GM21526 (cell line): Measurements from ENCODE around the gene TRAF3.
"Not testable (repeated sequence)": the region's sequence is repeated elsewhere in the genome, so short reads cannot be mapped to it uniquely, and the experiment has no call there.

ENCODE experiments used
- ATAC-seq: cut with Tn5 transposase; IDR thresholded peaks from one replicate; pipeline ENCODE4 v1.9.1; 2021; ENCODE audit warnings: moderate library complexity; ENCODE audit not compliant: unreplicated experiment, low FRiP score

The TRAF3 gene

GRCh38 chr14:102826751-102827675 is 49.8 kb downstream of the TRAF3 start:
- no peak for ATAC-seq

DNA sequence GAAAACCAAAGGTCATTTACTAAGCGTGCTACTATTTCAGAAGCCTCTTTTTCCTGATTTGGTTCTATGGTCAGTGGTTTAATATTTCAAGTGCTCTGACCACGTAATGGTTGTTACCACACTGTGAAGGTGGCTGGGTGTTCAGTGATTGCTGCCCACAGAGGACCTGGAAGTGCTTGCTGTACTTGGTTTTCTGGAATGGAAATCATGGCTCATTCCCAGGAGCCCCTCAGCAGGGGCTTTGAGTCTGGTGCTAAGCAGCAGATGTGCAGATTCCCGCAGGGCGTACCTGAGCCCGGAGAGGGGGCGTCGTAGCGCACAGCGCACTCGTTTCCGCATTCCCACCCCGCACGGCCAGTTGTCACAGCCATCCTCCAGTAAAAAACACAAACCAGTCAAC is 50.5 kb downstream of the TRAF3 start:
- no peak for ATAC-seq

DNA sequence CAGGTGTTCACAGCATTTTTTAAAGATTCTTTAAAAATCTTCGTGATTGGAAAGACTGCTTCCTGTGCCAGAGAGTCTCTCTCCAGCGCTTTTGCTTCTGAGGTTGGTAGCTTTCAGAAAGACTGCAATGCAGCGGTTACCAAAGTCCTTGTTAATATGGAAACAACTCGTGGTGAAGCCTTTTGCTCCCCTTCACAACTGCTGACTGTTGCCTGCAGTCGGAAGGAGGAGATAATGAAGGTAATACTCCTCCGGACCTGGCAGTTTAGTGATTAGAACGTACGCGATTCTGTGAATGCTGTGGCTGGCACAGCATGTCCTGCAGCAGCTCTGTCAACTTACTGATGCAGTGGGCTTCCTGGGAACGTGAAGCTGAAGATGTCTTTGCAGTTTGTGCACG is 50.9 kb downstream of the TRAF3 start:
- ATAC-seq, result no peak

DNA sequence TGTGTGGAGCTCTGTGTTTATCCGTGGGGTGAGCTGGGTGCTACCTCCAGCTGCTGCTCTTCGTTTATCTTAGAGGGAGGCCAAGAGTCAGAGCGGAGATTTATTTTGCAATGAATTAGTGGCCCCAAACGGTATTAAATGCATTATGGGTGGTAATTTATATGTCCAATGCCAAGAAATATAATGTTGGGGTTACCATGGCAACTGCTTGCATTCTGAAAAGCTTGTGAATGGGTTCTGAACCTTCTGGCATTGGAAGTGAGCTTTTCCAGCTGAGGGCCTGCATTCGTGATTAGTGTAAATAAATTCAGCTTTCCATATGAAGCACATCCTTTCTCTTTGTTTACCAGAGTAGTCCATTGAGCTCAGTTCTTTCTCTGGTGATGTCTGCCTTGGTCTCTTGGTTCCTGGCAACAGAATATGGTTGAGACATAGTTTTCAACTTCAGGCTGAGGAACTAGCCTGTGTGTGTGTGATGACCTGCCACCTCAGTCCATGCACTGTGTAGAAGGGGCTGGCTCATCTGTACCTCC is 51.8 kb downstream of the TRAF3 start:
- no peak for ATAC-seq

DNA sequence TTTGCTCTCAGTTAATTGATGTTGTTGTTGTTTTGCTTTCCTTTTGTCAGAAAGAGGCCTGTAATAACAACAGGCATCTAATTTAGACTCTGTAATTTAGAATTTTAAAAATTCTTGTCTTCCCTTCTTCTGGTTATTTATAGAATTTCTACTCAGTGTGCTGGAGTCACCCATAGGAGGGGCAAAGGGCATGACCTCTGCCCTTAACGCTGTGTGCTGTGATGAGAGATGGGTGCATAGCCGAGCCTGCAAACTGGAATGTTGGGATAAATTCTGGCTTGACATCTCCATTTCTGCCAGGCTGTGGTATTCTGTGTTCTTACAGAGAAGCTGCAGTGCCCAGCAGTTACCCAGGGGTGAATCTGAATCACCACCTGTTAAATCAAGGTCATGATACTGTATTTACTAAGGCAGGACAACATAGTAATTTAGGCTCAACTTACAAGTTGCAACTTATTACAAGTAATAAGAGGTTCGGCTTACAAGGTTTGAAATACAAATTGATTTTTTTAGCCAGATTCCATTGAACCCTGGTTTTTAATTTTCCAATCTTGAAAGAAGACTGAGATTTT is 53.3 kb downstream of the TRAF3 start:
- no peak for ATAC-seq

- ATAC-seq, result no peak
These were observed 54.0 kb downstream of the TRAF3 start for GRCh38 chr14:102831163-102831804.

- ATAC-seq, result no peak
These were observed 56.1 kb downstream of the TRAF3 start for GRCh38 chr14:102833341-102833740.

- ATAC-seq, result no peak
These were observed 56.7 kb downstream of the TRAF3 start for GRCh38 chr14:102833991-102834390.

- ATAC-seq, result no peak
These were observed 58.7 kb downstream of the TRAF3 start for GRCh38 chr14:102835959-102836358.

DNA sequence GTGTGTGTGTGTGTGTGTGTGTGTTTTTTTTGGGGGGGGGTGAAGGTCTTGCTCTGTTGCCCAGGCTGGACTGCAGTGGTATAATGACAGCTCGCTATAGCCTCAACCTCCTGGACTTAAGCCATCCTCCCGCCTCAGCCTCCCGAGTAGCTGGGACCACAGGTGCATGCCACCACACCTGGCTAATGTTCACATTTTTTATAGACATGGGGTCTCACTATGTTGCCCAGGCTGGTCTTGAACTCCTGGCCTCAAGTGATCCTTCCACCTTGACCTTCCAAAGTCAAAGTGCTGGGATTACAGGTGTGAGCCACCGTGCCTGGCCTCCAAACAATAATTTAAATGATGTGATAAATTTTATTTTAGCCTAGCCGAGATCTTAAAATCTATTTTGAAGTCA is 59.9 kb downstream of the TRAF3 start:
- not testable (repeated sequence) for ATAC-seq

DNA sequence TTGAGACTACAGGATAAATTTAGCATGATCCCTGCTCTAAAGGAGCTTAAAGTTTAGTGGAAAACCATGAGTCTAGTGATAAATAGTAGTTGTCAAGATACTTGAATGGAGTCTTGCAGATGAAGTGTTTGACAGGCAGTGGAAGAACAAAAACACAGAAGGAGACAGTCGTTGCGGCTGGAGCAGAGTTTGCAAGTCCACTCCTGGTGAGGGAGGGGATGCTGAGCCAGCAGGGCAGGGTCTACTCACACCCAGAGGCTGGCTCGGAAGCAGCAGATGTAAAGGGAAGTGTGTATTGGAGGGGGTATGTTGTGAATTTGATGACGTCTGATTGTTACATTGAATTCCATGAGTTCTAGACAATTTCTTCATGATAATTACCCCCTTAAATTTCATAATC is 61.3 kb downstream of the TRAF3 start:
- no peak for ATAC-seq

DNA sequence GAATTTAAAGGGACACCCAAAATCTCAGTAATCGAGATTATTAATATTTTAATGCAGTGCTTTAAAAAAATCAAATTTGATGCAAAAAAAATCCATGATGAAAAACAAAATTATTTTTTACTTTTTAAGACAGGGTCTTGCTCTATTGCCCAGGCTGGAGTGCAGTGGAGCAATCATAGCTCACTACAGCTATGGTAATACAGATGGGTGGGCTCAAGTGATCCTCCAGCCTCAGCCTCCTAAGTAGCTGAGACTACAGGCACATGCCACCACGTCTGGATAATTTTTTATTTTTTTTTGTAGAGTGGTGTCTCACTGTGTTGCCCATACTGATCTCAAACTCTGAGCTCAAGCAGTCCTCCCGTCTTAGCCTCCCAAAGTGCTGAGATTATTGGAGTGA is 62.9 kb downstream of the TRAF3 start:
- no peak for ATAC-seq

- ATAC-seq, result no peak
These were observed 63.7 kb downstream of the TRAF3 start for GRCh38 chr14:102840771-102841528.

- ATAC-seq, result no peak
These were observed 71.7 kb downstream of the TRAF3 start for GRCh38 chr14:102848830-102849525.

- no peak for ATAC-seq
These were observed 72.5 kb downstream of the TRAF3 start for GRCh38 chr14:102849526-102850379.

DNA sequence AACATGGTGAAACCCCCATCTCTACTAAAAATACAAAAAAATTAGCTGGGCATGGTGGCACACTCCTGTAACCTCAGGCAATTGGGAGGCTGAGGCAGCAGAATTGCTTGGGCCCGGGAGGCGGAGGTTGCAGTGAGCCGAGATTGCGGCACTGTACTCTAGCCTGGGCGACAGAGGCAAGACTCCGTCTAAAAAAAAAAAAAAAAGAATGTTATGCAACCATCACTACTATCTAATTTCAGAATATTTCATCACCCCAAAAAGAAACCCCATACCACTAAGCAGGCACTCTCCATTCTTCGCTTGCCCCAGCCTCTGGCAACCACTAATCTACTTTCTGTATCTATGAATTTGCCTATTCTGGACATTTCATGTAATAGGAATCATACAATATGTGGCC is 76.4 kb downstream of the TRAF3 start:
- no peak for ATAC-seq

GRCh38 chr14:102854091-102854703 is 76.9 kb downstream of the TRAF3 start:
- ATAC-seq, result no peak

- ATAC-seq, result no peak
These were observed 78.9 kb downstream of the TRAF3 start for GRCh38 chr14:102856179-102856578.

DNA sequence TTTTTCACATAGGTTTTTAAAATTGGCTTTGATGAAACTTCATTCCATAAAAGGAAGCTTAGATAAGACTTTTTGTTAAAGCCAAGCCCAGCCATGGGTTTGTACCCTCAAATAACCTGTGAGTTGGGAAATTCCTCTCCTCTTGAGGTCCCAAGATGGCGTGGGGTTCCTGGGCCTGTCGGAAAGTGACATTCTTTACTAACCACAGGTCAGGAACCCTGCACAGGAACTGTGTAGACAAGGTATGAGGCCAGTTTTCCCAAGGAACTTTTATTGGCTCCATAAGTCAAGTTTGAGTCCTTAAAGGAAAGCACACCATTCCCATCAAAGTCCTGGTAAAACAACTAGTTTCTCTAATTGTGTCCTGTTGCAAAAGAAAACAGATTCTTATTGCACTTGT is 80.2 kb downstream of the TRAF3 start:
- no peak for ATAC-seq
